Measurements from ENCODE around the gene COQ6.

Gene COQ6

DNA sequence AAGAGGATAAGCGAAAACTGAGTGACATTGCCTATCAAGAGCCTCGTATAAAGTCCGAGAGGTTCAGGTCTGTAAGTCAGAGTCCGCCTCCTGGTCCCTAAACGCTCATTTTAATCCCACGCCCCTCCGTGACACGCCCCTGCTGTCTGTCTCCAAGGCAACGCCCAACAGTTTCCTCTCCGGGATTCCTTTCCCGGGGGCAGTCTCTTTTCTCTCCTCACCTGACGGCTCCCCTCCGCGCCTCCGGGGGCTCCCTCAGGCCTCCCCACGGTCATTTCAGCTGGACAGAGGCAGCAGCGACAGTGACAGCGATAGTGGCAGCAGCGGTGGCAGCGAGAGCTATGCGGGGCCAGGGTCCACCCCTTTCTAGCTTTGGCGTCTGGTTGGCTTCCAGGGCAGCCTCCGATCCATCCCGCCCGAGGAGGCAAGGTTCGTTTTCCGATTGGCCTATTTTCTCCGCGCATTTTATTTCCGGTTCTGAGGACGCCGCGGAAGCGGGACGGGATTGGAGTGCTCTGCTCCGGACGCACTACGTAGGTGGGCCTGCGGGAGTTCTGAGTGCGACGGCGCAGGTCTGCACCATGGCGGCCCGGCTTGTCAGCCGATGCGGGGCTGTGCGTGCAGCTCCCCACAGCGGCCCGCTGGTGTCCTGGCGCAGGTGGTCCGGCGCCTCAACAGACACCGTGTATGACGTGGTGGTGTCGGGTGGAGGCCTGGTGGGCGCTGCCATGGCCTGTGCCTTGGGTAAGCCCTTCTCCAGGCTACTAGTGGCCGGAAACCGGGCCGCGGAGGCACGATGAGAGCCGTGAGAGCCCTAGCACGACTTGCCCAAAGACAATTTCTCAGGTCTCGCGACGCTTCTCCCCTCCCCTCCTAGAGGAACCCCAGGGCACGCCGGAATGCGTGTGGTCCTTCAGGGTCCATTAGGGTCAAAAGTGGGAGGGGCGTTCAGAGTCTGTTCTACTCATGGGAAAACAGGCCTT is at the start of gene COQ6, which contains the start of gene FAM161B:
COQ6 (plus strand) TSS at position 551 of the 983 bp plus-strand sequence; CDS start at position 582, 31 bp downstream.
FAM161B (minus strand) TSS at position 343 of the 983 bp plus-strand sequence; CDS start at position 275, 68 bp downstream.
- peaks cover 4% of the 10 kb centered on the region for H3K4me1 ChIP-seq (ENCODE audit: insufficient read depth, low read length, poor library complexity, severe bottlenecking)
- H3K4me3 ChIP-seq (ENCODE audit: low read length, poor library complexity, severe bottlenecking): peak within 1 kb of the TSS; percentile 80
- peak within 1 kb of the TSS; percentile 80 for H3K9ac ChIP-seq (ENCODE audit: low read depth, low read length, poor library complexity, severe bottlenecking)
- no peaks in the 10 kb centered on the region for H3F3A ChIP-seq (ENCODE audit: low read depth)
- no peaks in the 10 kb centered on the region for H4K20me1 ChIP-seq (ENCODE audit: insufficient read depth, low read length, poor library complexity, severe bottlenecking)
- 0 out of 2 replicates have a peak, but pooled peaks cover under 1% of the 10 kb centered on the region for H3K36me3 ChIP-seq (ENCODE audit: insufficient read depth, low read length)
- H2AFZ ChIP-seq (ENCODE audit: low read length): peak within 1 kb of the TSS; percentile 95
- H3K9me3 ChIP-seq (ENCODE audit: insufficient read depth, low read depth, low read length): no peaks in the 10 kb centered on the region
- H3K27me3 ChIP-seq (ENCODE audit: insufficient read depth, low read length, poor library complexity, severe bottlenecking): no peaks in the 10 kb centered on the region
- H3K4me2 ChIP-seq (ENCODE audit: low read depth, low read length, poor library complexity, severe bottlenecking): peak within 1 kb of the TSS; percentile 77
- H3K9me2 ChIP-seq (replicated peaks; ENCODE audit: low read depth, low read length): no peaks in the 10 kb centered on the region
- H3K79me2 ChIP-seq (ENCODE audit: insufficient read depth, low read length): peaks cover 9% of the 10 kb centered on the region
- TF ChIP-seq, protein P1, sequence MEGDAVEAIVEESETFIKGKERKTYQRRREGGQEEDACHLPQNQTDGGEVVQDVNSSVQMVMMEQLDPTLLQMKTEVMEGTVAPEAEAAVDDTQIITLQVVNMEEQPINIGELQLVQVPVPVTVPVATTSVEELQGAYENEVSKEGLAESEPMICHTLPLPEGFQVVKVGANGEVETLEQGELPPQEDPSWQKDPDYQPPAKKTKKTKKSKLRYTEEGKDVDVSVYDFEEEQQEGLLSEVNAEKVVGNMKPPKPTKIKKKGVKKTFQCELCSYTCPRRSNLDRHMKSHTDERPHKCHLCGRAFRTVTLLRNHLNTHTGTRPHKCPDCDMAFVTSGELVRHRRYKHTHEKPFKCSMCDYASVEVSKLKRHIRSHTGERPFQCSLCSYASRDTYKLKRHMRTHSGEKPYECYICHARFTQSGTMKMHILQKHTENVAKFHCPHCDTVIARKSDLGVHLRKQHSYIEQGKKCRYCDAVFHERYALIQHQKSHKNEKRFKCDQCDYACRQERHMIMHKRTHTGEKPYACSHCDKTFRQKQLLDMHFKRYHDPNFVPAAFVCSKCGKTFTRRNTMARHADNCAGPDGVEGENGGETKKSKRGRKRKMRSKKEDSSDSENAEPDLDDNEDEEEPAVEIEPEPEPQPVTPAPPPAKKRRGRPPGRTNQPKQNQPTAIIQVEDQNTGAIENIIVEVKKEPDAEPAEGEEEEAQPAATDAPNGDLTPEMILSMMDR (conservative IDR thresholded peaks at IDR 0.05; ENCODE audit: low read length): 0 out of 2 replicates have a peak, but pooled peaks have one; percentile 10
- no peak for TF ChIP-seq EZH2phosphoT487 (IDR thresholded peaks at IDR 0.05; ENCODE audit: borderline replicate concordance)

DNA sequence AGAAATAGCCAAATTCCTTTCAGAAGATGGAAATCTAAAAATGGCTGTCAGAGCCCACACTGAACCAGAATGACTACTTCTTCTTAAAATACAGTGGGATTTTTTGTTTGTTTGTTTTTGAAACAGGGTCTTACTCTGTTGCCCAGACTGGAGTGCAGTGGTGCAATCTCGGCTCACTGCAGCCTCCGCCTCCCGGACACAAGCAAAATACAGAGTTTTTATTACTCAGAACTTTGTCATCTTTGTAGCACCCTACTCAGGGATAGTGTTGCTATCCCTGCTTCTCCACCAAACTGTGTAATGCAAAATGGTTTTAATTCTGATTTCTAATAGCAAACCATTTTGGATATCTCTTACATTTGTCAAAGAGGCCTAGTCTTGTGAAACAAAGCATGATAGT is 47.1 kb upstream of the COQ6 start:
- Histone ChIP-seq H3K4me1 (ENCODE audit: insufficient read depth, low read length, poor library complexity, severe bottlenecking) (no peaks in the 10 kb centered on the region), H3K79me2 (ENCODE audit: insufficient read depth, low read length) (no peaks in the 10 kb centered on the region), H4K20me1 (ENCODE audit: insufficient read depth, low read length, poor library complexity, severe bottlenecking) (no peaks in the 10 kb centered on the region), H3K4me3 (ENCODE audit: low read length, poor library complexity, severe bottlenecking) (no peak overlapping the region), H3K9me3 (ENCODE audit: insufficient read depth, low read depth, low read length) (no peaks in the 10 kb centered on the region), H3K4me2 (ENCODE audit: low read depth, low read length, poor library complexity, severe bottlenecking) (no peak overlapping the region), H2AFZ (ENCODE audit: low read length) (no peak overlapping the region), H3K9me2 (replicated peaks; ENCODE audit: low read depth, low read length) (no peaks in the 10 kb centered on the region), H3K9ac (ENCODE audit: low read depth, low read length, poor library complexity, severe bottlenecking) (no peak overlapping the region), H3K27me3 (ENCODE audit: insufficient read depth, low read length, poor library complexity, severe bottlenecking) (no peaks in the 10 kb centered on the region), H3F3A (ENCODE audit: low read depth) (no peaks in the 10 kb centered on the region), H3K36me3 (ENCODE audit: insufficient read depth, low read length) (peaks cover 81% of the 10 kb centered on the region)
- TF ChIP-seq, protein P1 (conservative IDR thresholded peaks at IDR 0.05; ENCODE audit: low read length): no peak
- TF ChIP-seq EZH2phosphoT487 (IDR thresholded peaks at IDR 0.05; ENCODE audit: borderline replicate concordance): no peak

DNA sequence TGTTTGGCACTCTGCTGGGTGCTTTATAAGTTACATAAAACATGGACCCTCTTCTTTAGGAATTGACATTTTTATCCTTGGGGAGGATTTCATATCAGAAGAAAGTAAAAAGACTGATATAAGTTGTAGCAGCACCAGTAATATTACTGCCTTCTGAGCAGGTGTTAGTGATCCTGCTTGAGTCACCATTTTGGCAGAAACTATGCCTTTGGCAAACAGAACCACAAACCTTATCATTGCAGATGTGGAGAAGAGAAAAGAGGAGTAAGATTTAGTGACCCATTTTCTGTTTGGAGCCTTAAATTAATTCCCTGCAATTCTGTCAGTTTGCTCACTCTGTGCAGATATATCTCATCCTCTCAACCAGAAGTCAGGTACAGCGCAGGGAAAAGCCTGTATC is 40.4 kb upstream of the COQ6 start:
- H3F3A ChIP-seq (ENCODE audit: low read depth): no peaks in the 10 kb centered on the region
- peaks cover 83% of the 10 kb centered on the region for H3K36me3 ChIP-seq (ENCODE audit: insufficient read depth, low read length)
- H3K9ac ChIP-seq (ENCODE audit: low read depth, low read length, poor library complexity, severe bottlenecking): no peak overlapping the region
- no peak overlapping the region for H2AFZ ChIP-seq (ENCODE audit: low read length)
- no peak overlapping the region for H3K4me2 ChIP-seq (ENCODE audit: low read depth, low read length, poor library complexity, severe bottlenecking)
- H3K4me1 ChIP-seq (ENCODE audit: insufficient read depth, low read length, poor library complexity, severe bottlenecking): no peaks in the 10 kb centered on the region
- H3K4me3 ChIP-seq (ENCODE audit: low read length, poor library complexity, severe bottlenecking): no peak overlapping the region
- no peaks in the 10 kb centered on the region for H3K9me2 ChIP-seq (replicated peaks; ENCODE audit: low read depth, low read length)
- H3K79me2 ChIP-seq (ENCODE audit: insufficient read depth, low read length): no peaks in the 10 kb centered on the region
- TF ChIP-seq EZH2phosphoT487 (IDR thresholded peaks at IDR 0.05; ENCODE audit: borderline replicate concordance): no peak
- TF ChIP-seq, protein P1 (conservative IDR thresholded peaks at IDR 0.05; ENCODE audit: low read length): no peak
- no peaks in the 10 kb centered on the region for H3K9me3 ChIP-seq (ENCODE audit: insufficient read depth, low read depth, low read length)
- H4K20me1 ChIP-seq (ENCODE audit: insufficient read depth, low read length, poor library complexity, severe bottlenecking): no peaks in the 10 kb centered on the region
- no peaks in the 10 kb centered on the region for H3K27me3 ChIP-seq (ENCODE audit: insufficient read depth, low read length, poor library complexity, severe bottlenecking)
